GM12865 (cell line): Measurements from ENCODE around the gene OR51G2.

Experiments
- DNase-seq: peaks from one replicate; pipeline ENCODE4 v3.0.0; 2010; ENCODE audit warnings: low read depth
- H3K4me3 ChIP-seq: 2 replicates; pipeline ENCODE4 v1.5.1; 2011; ENCODE audit warnings: mild to moderate bottlenecking, low read depth, low read length, control low read depth
- CTCF ChIP-seq: IDR thresholded peaks from 2 replicates; pipeline ENCODE4 v1.5.1; 2011; ENCODE audit warnings: low read length, control low read depth, low read depth, inconsistent platforms; ENCODE audit not compliant: insufficient read depth; ENCODE audit errors: missing control alignments

The OR51G2 gene

GRCh38 chr11:4891996-4892640 is 27.0 kb downstream of the OR51G2 start:
- no peak for DNase-seq
- no peak overlapping the region for H3K4me3 ChIP-seq
- TF ChIP-seq CTCF = no peak

GRCh38 chr11:4890279-4890678 is 28.9 kb downstream of the OR51G2 start:
- DNase-seq = no peak
- no peak for TF ChIP-seq CTCF
- no peak overlapping the region for H3K4me3 ChIP-seq

GRCh38 chr11:4887591-4887990 is 31.6 kb downstream of the OR51G2 start:
- DNase-seq = no peak
- no peak overlapping the region for H3K4me3 ChIP-seq
- TF ChIP-seq CTCF = no peak

GRCh38 chr11:4886186-4886585 is 33.0 kb downstream of the OR51G2 start:
- TF ChIP-seq CTCF = no peak
- H3K4me3 ChIP-seq = no peak overlapping the region
- no peak for DNase-seq

GRCh38 chr11:4884361-4884760 is 34.8 kb downstream of the OR51G2 start:
- H3K4me3 ChIP-seq = no peak overlapping the region
- no peak for TF ChIP-seq CTCF
- no peak for DNase-seq

GRCh38 chr11:4882543-4882942 is 36.6 kb downstream of the OR51G2 start:
- H3K4me3 ChIP-seq = no peak overlapping the region
- no peak for TF ChIP-seq CTCF
- DNase-seq = no peak

GRCh38 chr11:4881860-4882500 is 37.2 kb downstream of the OR51G2 start, which contains the start of gene OR51T1:
Gene OR51T1, plus strand, starts transcription at chr11:4881900. Its CDS starts 0 bp downstream, at chr11:4881900.
- DNase-seq = no peak
- no peak for TF ChIP-seq CTCF
- no peak within 1 kb of the TSS for H3K4me3 ChIP-seq
